CD4-positive, alpha-beta T cell treated with Interferon alpha-2 for 1 hour (primary cell): ENCODE results near the gene EYS.

Source experiments
- DNase-seq, 2 donors: peaks; one replicate each; pipeline ENCODE4 v3.0.0-alpha.2; 2020 to 2022

The EYS gene

DNA sequence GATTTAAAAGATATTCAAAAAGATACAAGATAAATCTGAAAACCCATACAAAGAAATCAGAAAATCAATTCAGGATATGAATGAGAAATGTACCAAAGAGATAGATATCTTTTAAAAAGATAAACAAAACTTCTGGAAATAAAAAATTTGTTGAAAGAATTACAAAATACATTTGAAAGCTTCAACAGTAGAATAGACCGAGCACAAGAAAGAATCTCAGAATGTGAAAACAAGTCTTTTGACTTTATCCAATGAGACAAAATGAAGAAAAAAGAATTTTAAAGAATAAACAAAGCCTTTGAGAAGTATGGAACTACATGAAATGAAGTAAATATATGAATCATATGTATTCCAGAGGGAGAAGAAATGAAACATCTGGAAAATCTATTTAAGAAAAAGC, 1011.0 kb downstream of the EYS start:
- no peak for DNase-seq

DNA sequence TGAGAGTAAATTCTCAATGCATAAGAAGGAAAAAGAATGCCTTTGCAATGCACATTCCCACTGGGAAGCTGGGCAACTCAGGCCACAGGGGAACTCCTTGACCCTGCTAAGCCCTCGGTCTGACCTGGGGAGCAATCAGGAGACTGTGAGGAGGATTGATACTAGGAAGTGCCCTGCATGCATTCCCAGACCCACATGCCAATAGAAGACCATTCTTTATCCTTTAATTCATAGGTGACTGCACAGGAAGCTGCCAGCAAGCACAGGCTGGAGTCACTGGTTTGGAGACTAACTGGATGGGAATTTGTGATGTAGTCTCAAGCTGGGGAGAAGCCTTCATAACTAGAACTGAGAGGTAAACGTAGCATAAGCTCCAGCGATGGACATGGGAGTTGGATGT, 1012.7 kb downstream of the EYS start:
- no peak for DNase-seq

DNA sequence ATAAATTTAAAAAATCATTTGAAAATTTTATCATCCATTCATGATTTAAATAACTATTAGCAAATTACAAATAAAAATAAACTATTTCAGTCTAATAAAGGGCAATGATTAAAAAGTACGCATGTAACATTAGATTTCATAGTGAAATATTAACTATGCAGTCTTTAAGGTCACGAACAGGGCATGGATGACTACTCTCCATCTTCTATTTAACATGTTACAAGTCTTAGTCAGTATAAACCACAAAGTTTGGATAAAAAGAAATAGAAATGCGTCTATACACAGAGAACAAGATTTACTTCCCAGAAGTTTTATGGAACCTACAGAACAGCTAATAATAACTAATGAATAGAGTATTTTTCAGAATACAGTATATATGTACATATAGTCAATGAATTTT, 1016.0 kb downstream of the EYS start:
- no peak for DNase-seq

DNA sequence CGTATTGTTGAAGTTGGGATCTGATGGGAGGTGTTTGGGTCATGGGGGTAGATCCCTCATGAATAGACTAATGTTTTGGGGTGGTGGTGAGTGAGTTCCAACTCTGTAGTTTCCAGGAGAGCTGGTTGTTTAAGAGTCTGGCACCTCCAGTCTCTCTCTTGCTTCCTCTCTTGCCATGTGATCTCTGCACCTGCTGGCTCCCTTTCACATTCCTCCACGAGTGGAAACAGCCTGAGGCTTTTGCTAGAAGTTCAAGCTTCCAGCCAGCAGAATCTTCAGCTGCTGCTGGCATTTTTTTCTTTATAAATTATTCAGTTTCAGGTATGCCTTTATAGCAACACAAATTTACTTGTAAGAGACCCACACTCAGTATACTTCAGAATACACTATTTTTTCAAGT, 1021.6 kb downstream of the EYS start:
- no peak for DNase-seq

DNA sequence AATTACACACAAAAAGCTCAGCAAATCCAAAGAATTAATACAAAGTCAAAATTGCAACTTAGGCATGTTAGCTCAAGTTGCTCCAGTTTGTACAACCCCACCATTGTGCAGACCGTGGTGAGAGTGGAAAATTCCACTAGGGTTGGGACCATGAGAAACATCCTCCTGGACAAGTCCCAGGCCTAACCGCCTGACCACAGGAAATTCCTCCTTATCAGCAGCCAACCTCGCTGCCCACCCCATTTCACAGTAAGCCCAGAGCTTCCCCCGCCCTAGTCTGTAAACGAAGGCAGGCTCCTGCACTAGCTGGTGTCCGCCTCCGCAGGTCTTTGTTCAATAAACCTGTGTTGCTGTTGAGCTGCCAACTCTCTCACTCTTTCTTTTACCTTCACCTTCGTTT, 1023.3 kb downstream of the EYS start:
- no peak for DNase-seq

DNA sequence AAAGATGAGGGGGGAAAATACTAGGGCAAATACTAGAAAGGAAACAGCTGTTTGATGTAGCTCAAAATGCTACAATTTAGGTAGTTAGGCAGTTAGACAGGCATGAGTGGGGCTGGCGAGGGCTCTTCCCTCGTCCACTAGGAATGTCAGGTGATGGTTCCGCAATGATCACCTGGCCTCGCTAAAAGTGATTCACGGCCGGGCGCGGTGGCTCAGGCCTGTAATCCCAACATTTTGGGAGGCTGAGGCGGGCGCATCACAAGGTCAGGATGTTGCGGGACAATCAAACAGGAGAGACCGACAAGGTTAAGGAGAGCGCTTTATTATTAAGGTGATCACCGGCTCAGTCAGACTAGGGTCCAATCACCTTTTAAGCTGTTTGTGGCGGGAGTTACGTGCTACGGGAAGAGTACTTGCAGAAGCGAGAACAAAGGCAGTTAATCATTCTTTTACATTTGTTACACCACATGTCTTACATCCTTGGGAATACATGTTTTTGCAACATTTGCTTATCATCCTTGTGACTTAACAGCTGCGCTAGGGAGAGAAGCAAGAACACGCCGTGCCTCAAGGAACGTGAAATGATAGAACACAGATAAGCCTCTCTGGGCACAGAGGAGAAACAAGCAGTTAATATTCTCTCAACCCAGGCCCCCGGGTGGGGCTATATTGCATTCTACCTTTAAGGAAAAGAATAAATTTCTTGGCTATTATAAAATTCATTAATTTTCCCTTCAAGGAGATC, 1025.4 kb downstream of the EYS start:
- no peak for DNase-seq

DNA sequence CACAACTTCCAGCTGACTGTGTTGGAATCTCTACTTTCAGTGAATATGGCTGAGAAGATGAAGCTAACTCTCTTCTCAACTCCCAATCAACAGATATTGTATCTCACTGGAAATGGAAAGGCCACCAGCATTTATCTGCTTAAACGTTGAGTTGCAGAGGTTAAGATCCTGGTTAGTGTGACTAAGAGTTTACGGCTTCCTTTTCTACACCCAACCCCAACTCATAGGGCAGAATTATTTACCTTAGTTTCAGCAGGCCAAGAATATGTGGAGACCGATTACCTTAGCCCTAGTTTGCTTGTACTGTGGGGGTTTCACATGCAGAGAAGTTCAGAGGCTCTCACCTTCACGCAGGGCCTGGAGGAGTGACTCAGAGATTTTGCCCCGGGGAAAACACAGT, 1026.6 kb downstream of the EYS start:
- DNase-seq: no peak

DNA sequence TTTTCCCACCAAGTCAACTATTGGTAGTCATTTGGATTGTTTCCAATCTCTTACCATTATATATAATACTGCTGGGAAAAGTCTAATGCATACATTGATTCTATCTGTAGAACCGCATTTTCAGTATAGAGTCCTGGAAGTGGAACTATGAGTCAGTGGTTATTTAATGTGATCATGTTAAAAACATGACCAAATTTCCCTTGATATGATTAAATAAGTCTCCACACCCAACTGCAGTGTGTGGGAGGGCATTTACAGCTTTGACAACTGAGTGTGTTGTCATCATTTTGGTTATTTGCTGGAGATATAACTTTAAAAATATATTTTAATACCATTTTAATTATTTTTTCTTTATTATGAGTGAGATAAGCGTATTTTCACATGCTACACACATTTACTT, 1027.6 kb downstream of the EYS start:
- DNase-seq: no peak

DNA sequence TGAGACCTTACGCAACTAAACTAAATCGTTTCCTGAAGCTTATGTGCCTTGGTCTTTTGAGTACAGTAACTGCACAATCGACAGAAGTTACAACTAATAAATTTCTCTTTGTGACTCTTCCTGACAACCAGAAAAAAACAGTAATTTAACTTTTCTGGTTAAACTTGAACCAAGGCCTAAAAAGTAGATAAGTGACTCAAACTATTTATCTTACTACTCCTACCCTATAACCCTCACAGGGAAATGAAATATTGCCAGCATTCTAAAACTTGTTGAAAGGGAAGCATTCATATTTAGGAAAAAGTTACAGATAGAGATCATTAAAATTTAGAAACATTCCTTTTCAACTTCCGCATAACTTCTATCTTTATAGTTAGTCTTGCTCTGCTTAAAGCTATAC, 1034.4 kb downstream of the EYS start:
- no peak for DNase-seq

DNA sequence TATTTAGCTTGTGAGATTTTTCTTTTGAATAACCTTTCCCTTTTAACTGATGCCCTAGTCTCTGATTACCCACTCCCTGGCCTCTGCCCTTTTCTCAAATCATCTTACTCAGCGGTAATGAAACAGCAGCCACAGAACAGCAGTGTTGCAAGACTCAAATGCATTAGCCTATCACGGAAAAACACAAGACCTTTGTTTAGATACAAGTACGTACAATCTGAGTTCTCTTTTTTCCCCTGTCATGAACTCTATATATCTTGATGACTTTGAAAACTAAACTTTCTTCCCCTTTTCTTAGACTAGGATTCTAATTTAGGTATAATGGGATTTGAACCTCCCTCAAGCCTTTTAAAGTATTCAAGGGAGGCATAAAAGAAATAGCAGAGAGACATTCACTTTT, 1034.9 kb downstream of the EYS start:
- peak in 1 of 2 donors; percentile 0 for DNase-seq

DNA sequence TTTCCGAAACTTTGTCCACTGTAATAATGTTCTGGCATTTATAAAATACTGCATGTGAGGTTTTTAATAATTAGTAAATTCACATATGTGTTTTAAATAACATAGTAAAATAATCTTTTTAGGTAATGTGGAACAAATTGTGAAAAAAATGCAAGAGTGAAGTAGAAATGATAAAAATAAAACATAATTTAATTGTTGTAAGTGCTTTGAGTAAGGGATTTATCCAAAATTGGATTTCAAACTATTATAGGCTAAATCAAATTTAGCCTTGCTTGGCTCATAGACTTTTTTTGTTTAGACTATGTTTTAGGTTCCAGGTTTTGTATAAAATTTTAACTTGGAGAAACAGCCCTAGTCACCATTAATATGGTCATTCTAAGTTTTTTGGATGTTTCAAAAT, 1041.9 kb downstream of the EYS start:
- no peak for DNase-seq

DNA sequence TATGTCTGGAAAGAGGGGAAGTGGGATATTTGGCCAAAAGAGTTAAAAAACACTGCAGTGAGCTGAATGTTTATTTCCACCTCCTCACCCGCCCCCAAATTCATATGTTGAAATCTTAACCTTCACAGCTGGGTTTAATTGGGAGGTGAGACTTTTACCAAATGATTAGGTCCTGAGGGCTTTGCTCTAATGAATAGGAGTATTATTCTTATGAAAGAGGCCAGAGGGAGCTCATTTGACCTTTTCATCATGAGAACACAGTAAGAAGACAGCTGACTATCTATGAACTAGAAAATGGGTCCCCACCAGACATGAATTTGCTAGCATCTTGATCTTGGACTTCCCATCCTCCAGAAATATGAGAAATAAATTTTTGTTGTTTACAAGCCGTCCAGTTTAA, 1042.5 kb downstream of the EYS start:
- no peak for DNase-seq

DNA sequence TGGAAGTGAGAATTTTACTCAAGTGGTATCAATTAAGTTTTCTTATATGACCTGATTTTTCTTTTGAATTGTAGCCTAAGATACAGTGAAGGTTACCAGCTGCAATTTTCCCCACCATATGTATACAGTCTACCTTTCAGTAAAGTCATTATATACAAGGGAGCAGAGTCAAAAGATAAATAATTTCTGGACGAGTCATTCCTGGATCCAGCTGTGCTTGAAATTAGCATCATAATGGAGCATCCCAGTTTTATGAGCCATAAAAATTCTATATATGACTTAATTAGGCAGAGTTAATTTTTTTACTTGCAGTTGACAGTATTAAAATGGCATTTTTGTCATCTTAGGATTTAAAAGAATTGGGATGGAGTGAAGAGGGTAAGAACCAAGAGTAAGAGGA, 1063.0 kb downstream of the EYS start:
- DNase-seq: no peak

DNA sequence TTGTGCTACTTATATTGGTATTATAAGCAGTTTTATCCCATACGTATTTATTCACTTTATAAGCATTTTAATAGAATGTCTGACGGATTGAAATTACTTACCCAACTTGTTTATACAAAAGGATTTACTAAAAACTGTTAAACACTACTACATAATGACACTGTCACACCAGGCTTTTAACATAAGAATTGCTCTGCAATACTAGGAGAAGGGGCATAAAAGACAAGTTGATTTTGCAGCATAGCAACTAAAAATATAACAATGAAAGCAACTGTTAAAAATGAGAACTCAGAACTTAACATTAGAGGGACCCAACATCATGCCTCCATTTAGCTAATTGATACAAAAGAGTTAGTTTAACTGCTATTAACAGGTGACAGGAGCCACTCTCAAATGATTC, 1076.1 kb downstream of the EYS start:
- DNase-seq: no peak

DNA sequence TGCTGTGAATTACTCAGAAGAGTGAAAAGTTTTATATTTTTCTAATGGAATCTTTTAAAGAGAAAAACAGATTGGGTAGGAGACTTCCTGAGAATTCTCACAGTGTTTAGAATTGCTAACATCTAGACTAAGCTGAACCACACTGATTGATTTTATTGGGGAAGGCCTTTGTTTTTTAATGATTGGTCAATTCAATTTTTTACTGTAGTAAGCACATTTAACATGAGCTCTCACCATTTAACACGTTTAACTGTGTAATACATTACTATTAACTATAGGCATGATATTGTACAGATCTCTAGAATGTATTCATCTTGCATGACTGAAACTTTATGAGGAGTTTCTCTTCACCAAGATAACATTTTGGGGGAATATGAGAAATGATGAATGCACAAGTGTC, 1084.1 kb downstream of the EYS start:
- DNase-seq: no peak

DNA sequence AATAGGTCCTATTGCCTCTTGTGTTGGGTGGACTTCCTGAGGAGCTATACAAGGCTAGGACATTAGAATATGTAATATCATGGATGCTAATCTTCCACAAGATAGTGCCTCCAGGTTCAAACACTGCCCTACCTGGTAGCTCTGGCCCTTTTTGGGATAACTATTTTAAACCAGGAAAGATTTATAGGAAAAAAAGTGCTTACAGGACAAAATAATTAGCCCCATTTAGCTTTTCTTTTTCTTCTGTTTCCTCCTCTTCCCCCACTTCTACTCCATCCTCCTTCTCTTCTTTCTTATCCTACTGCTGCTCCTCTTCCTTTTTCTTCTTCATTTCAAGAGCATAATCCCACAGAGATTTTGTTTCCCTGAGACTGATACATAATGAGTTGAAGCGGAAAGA, 1104.0 kb downstream of the EYS start:
- DNase-seq: no peak

DNA sequence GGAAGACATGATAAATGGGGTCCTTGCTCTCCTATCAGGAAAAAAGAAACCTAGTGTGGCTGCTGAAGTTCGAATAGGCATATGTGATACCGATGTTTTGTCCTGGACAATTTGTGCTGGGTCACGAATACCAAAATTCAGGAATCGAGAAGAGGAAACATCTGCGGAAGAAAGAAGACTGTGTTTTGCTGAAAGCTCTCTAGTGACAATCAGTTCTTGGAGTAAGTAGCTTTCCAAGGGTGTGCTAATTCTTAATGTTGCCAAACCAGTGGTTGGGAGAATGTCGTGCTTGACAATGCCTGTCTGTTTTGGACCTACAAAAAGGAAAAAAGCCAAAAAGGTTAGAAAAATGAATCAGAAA, 1115.4 kb downstream of the EYS start:
- no peak for DNase-seq

DNA sequence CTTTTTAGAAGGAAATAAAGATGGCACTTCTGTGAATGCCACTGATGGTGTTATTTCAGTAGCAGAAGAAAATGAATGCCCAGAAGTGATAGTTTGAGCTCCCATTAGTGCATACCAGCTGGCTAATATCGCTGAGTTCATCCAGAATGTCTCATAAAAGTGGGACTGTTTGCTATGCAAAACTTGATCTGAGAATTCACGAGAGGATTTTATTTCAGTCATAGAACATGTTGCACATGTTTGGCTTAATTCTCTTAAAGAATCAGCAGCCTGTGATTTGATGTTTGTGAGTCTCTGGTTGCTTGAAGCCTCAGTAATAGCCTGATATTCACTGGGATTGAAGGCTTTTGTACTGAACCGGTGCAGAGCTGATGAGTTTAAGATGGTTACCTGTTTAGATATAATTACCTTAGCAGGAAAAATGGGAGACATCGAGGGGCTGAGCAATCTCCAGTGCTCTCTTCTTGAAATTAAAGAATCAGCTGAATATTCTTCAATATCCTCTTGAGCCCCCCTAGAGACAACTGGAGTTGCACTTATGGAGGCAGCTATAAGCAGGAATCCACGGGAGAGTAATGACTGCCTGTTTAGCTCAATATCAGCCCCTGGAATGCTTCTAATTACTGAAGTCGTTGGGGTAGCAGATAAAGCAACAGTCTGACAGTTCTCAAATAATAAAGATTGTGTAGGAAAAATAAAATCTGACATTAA, 1115.9 kb downstream of the EYS start:
- DNase-seq: no peak

DNA sequence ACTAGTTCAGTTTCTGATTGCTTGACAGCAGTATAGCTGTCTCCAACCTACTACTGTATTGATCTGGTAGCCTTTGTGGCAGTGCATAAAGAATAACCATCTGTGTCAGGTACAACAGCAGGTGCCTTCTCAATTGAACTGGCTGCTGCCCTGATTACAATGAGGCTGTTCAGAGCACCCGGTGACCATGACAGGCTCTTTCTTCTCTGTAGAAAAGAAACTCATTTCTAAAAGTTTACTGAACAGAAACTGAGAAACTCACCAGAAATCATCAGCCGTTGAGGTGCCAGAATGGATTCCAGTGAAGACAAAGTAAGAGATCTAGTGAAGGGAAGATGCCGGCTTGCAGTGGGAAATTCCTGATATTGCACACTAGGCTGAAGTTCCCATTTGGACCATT, 1117.1 kb downstream of the EYS start:
- DNase-seq: no peak

DNA sequence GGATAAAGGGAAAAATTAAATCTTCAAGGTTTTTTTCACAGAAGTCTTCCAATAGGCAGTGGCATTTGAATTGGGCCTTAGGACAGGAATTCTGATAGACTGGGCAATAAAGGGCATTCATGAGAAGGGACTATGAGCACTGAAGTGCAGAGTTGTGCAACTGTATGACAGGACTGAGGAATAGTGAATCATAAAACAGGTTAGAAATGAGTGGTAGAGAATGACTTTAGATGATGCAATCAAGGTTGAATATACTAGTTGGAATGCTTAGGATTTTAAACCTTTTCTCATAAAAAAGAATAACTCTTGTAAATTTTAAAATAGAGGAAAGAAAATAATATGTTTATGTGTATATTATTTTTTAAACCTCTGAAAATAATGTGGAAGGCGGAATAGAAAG, 1126.7 kb downstream of the EYS start:
- no peak for DNase-seq

DNA sequence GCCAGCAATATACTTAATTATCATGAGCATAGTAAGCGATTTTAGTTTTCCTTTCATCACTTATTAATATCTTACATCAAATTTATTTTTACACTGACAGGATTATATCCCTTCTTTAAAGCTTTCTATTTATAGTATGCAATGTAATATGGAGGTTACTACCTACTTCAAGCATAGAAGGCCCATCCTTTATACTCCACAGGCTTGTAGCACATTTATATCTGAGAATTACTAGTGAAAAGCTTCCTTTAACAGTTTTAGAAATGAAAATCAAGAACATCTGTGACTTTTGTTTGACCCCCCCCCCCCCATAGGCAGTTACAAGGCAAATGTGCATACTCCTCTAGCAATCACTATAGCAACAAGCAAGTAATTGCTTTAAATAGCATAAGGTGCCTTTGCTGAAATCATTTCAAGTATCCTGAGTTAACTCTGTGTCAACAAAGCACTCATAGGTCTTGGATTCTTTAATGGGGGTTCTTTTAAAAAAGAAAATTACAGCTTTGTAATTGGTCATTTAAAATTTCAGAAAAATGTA, 1153.7 kb downstream of the EYS start:
- DNase-seq: no peak

DNA sequence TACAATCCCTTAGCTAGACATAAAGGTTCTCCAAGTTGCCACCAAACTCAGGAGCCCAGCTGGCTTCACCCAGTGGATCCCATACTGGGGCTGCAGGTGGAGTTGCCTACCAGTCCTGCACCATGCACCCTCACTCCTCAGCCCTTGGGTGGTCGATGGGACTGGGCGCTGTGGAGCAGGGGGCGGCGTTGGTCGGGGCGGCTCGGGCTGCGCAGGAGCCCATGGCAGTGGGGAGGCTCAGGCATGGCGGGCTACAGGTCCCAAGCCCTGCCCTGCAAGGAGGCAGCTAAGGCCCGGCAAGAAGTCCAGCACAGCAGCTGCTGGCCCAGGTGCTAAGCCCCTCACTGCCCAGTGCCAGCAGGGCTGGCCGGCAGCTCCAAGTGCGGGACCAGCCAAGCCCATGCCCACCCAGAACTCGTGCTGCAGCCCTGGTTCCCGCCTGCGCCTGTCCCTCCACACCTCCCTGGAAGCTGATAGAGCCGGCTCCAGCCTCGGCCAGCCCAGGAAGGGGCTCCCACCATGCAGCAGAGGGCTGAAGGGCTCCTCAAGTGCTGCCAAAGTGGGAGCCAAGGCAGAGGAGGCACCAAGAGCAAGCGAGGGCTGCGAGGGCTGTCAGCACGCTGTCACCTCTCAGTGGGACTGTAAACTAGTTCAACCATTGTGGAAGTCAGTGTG, 1159.3 kb downstream of the EYS start:
- no peak for DNase-seq

DNA sequence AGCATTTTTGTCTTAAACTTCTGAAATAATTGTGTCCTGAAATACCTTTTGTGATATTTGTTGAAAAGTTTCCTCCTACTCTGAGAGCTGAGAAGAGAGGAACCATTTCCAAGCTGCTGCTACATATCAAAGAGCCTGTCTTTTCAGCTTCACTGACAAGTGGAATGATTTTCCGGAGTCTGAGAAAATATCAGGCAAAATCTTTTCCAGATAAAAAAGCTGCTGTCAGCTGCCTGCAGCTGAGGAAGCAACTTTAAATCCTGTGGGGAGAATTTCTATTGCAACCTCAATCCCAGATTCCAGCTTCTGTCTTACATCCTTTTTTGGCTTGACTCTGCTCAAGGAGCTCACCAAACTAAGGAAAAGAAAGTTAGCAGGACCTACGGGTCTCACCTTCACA, 1167.1 kb downstream of the EYS start:
- DNase-seq: no peak

DNA sequence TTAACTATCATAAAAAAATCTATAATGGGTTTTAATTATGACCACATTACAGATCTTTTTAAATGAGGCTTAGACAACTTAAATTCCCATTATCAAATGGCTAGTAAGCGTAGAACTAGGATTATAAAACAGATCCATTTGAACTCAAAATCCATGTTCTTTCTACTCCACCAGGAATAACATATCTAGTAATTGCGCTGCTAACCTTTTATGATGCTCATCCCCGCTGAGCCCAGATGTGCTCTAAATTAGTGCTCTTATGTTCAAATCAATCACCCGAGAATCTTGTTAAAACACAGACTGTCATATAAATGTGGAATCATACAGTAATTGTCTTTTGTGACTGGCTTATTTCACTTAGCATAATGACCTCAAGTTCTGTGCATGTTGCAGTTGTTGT, 1168.3 kb downstream of the EYS start:
- no peak for DNase-seq
